A549 (cell line): ENCODE measurements around the gene SYT1.

Experiments
- CEBPB ChIP-seq, 2 experiments: fragments of >200 bp in 1 of 2; sonication (Bioruptor Twin) in 1 of 2; formaldehyde crosslinking in 1 of 2; IDR thresholded peaks; 2 replicates each; pipeline ENCODE4 v1.6.1; 2012 to 2016
- CTCF ChIP-seq: fragments of >200 bp; sonication (Bioruptor Twin); formaldehyde crosslinking; IDR thresholded peaks from 3 replicates; pipeline ENCODE4 v1.5.1; 2016
- KDM5A ChIP-seq: fragments of 200-600 bp; sonication (generic); IDR thresholded peaks from 2 replicates; pipeline ENCODE4 v1.6.1; 2016; ENCODE audit warnings: antibody characterized with exemption, mild to moderate bottlenecking
- NR3C1 ChIP-seq: fragments of >200 bp; sonication (Bioruptor Twin); formaldehyde crosslinking; IDR thresholded peaks from 3 replicates; pipeline ENCODE4 v1.6.1; 2017
- POLR2A ChIP-seq: IDR thresholded peaks from 2 replicates; pipeline ENCODE4 v1.6.1; 2012; ENCODE audit warnings: mild to moderate bottlenecking, low read length
- REST ChIP-seq: fragments of 200-600 bp; sonication (generic); IDR thresholded peaks from 2 replicates; pipeline ENCODE4 v1.6.1; 2016; ENCODE audit warnings: antibody characterized with exemption, mild to moderate bottlenecking, moderate library complexity
- TFCP2L1 ChIP-seq: fragments of 250-450 bp; sonication (Bioruptor Pico); IDR thresholded peaks from 2 replicates; pipeline ENCODE4 v1.5.0; 2021; ENCODE audit warnings: mild to moderate bottlenecking
- ZFP36 ChIP-seq: fragments of 450-650 bp; IDR thresholded peaks from 2 replicates; pipeline ENCODE4 v1.6.1; 2014; ENCODE audit warnings: borderline replicate concordance; ENCODE audit not compliant: partially characterized antibody

DNA sequence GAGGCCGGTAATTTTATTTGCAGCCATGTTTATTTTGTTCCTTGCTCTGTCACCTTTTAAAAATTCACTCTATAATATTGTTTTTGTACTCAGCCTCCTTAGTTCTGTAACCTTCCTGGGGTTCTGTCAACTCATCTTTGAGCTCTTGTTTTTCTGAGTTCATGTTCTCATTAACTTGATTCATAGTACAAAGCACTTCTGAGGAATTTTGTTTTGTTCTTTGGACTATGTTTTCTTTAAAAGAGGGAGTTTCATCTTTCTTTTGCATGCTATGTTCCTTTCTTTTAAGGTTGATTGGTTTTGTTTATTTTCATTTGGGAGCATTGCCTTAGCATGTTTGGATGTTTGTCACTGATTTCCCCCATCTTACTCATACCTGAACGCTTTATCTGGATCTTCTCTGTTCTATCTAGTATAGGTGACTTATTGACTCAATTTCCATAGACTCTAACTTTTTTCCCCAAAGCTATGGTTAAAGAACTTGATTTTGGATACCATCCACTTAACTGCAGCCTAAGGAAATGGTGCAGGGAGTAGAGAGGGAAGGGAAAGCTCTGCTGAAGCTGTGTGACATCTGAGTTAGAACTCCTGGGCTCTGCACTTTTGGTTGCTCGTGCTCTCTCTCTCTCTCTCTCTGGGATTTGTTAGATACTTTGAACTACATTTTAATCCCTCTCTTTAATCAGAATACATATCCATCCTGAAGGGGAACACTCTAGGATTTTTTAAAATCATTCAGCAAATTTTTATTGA is 557.7 kb downstream of the SYT1 start:
- TF ChIP-seq ZFP36 (no peak), POLR2A (no peak), CTCF (no peak), KDM5A (no peak), TFCP2L1 (CRISPR knock-in tag) (no peak), CEBPB (IDR thresholded peaks at IDR 0.05) (no peak), REST (no peak), NR3C1 (no peak)
